Body of pancreas (tissue), 4 donors: ENCODE measurements around the gene SLC6A16. TPM values are rescaled to one million over a fixed set of nuclear protein-coding genes. Genes with fewer than 3 reads are reported as not detected.

ENCODE experiments used
- ATAC-seq: fragments of 150-250 bp; one replicate; pipeline ENCODE4 v1.9.1; 2016
- DNase-seq, 4 donors: peaks; one replicate each; pipeline ENCODE4 v3.0.0-alpha.2; 2019
- H3K27ac ChIP-seq, 4 donors: fragments of 200-600 bp; sonication (generic); 1 replicate in 3 of 4; 2 replicates in 1 of 4; pipeline versions ENCODE4 v1.5.1 to v1.6.1; 2016 to 2019; ENCODE audit warnings: mild to moderate bottlenecking in 1 of 4, mixed read lengths in 1 of 4, moderate library complexity in 1 of 4
- H3K27me3 ChIP-seq, 2 donors: fragments of 200-600 bp; sonication (generic); one replicate each; pipeline ENCODE4 v1.6.0; 2016; ENCODE audit warnings: mild to moderate bottlenecking in 1 of 2
- H3K36me3 ChIP-seq, 2 donors: fragments of 200-600 bp; sonication (generic); replicated peaks in 1 of 2; 2 replicates each; pipeline ENCODE4 v1.5.1; 2016; ENCODE audit warnings: low read depth in 2 of 2; ENCODE audit not compliant: insufficient read depth in 1 of 2
- H3K4me1 ChIP-seq: fragments of 200-600 bp; sonication (generic); one replicate; pipeline ENCODE4 v1.6.0; 2016
- H3K4me3 ChIP-seq, 2 donors: fragments of 200-600 bp; sonication (generic); 1 replicate in 1 of 2; 2 replicates in 1 of 2; pipeline ENCODE4 v1.5.1; 2016 to 2019
- H3K9me3 ChIP-seq, 3 donors: fragments of 200-600 bp; sonication (generic); 1 replicate in 2 of 3; 2 replicates in 1 of 3; pipeline ENCODE4 v1.5.1; 2016
- POLR2A ChIP-seq, 3 donors: fragments of 450-650 bp; IDR thresholded peaks; one replicate each; pipeline ENCODE4 v1.6.1; 2016; ENCODE audit warnings: antibody characterized with exemption in 3 of 3, mild to moderate bottlenecking in 2 of 3
- WGBS, 2 donors: methylation state at CpG; one replicate each; pipeline ENCODE4 v1.1.5; 2017; 5-methylcytosine and 5-hydroxymethylcytosine counted together
- intact Hi-C: fragments of 100-400 bp; cut with DNase I; formaldehyde crosslinking; loops from one replicate; pipeline ENCODE4 v1.15.1; 2023
- total RNA-seq, 2 donors: library from RNA; depleted of rRNA; stranded (reverse); fragments of >200 nt; gene quantifications; one replicate each; pipeline ENCODE4 v1.1.0, GENCODE V29; 2016
- TF ChIP-seq, protein P1 (sequence below), 7 experiments: fragments of 450-650 bp in 4 of 7; fragments of 200-600 bp in 3 of 7; sonication (generic) in 3 of 7; IDR thresholded peaks; one replicate each; pipeline ENCODE4 v1.5.1; 2016 to 2019; ENCODE audit warnings: antibody characterized with exemption in 7 of 7

The SLC6A16 gene
- total RNA-seq, 2 donors from 2014 or later: 0.99 to 1.6 TPM

DNA sequence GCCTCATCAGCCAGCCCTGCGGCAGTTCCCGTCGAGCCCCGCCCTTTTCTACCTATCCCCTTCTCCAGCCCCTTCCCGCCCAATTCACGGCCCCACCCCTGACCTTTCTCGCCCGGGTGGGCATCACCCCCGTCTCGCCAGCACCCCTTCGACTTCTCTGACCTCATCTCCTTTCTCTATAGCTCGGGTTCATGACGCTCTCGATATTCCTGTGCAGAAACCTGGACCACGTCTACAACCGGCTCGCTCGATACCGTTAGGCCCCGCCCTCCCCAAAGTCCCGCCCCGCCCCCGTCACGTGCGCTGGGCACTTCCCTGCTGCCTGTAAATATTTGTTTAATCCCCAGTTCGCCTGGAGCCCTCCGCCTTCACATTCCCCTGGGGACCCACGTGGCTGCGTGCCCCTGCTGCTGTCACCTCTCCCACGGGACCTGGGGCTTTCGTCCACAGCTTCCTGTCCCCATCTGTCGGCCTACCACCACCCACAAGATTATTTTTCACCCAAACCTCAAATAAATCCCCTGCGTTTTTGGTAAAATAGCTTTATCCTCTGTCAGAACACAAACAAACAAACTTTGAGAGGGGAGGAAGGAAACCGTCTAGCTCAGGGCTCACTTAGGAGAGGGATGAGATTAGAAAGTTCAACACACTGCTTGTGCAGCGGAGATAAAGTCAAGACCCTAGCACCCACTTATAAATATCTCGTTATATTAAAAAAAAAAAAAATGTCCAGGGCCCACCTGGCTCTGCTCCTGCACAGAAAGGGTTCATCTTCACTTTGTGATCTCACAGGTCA, 15.3 kb upstream of the SLC6A16 start:
- peaks cover 0 to 4% of the 10 kb centered on the region in 2 donors for H3K36me3 ChIP-seq
- peak overlapping the region; percentile 88 to 98 (median 96) for H3K27ac ChIP-seq
- no peaks in the 10 kb centered on the region for H3K27me3 ChIP-seq
- peaks cover 30% of the 10 kb centered on the region for H3K4me1 ChIP-seq
- no peak for TF ChIP-seq POLR2A (IDR thresholded peaks at IDR 0.05)
- TF ChIP-seq, protein P1, sequence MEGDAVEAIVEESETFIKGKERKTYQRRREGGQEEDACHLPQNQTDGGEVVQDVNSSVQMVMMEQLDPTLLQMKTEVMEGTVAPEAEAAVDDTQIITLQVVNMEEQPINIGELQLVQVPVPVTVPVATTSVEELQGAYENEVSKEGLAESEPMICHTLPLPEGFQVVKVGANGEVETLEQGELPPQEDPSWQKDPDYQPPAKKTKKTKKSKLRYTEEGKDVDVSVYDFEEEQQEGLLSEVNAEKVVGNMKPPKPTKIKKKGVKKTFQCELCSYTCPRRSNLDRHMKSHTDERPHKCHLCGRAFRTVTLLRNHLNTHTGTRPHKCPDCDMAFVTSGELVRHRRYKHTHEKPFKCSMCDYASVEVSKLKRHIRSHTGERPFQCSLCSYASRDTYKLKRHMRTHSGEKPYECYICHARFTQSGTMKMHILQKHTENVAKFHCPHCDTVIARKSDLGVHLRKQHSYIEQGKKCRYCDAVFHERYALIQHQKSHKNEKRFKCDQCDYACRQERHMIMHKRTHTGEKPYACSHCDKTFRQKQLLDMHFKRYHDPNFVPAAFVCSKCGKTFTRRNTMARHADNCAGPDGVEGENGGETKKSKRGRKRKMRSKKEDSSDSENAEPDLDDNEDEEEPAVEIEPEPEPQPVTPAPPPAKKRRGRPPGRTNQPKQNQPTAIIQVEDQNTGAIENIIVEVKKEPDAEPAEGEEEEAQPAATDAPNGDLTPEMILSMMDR (IDR thresholded peaks at IDR 0.05): no peak
- H3K9me3 ChIP-seq: no peaks in the 10 kb centered on the region
- ATAC-seq: peak; percentile 67
- 6 to 14% methylated on average over 36 of the region's 36 CpGs for WGBS, 2 donors
- intact Hi-C loops: no loop called here
- DNase-seq: peak; percentile 90 to 94 (median 92)
- no peak overlapping the region for H3K4me3 ChIP-seq

DNA sequence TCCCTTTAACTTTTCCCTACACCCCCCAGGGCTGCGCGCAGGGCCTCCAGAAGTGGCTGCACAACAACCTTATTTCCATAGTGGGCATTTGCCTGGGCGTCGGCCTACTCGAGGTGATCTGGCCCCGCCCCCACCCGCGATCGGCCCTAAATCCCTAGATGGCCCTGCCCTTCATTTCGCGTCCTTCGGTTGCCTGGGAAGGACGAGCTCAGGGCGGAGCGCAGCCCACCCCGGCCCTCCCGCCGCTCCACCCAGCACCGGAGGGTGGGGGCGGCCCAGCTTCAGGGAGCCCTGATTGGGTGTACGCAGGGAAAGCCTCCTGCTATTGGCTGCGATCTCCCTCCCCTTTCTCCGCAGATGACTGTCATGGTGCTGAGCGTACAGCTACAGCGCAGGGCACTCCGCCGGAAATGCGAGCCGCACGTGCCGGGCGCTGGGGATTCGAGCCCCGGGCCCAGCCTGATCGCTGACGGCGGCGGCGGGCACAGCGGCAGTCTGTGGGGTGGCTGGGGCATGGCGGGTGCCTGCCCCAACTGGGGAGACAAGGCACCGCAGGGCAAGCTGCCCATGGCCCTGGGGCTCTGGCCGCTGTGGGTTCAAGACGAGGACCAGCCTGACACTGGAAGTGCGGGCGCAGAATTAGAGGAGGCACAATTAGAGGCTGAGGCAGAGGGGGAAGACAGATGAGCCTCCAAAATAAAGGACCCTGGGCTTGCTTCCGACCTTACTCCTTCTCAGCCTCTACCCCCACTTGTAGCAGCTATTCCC, 14.5 kb upstream of the SLC6A16 start:
- Histone ChIP-seq H3K4me3 (no peak overlapping the region), H3K4me1 (peaks cover 30% of the 10 kb centered on the region), H3K36me3 (peaks cover 0 to under 1% of the 10 kb centered on the region in 2 donors), H3K27ac (peak overlapping the region; percentile 88 to 98 (median 96)), H3K27me3 (no peaks in the 10 kb centered on the region), H3K9me3 (no peaks in the 10 kb centered on the region)
- intact Hi-C loops: no loop called here
- DNase-seq (peak; percentile 91 to 96 (median 94)), ATAC-seq (peak; percentile 87)
- peak; percentile 59 to 76 (median 74) for TF ChIP-seq POLR2A (IDR thresholded peaks at IDR 0.05)
- TF ChIP-seq, protein P1 (IDR thresholded peaks at IDR 0.05): no peak
- WGBS, 2 donors: 10 to 12% methylated on average over 3 to 45 of the region's 47 CpGs

DNA sequence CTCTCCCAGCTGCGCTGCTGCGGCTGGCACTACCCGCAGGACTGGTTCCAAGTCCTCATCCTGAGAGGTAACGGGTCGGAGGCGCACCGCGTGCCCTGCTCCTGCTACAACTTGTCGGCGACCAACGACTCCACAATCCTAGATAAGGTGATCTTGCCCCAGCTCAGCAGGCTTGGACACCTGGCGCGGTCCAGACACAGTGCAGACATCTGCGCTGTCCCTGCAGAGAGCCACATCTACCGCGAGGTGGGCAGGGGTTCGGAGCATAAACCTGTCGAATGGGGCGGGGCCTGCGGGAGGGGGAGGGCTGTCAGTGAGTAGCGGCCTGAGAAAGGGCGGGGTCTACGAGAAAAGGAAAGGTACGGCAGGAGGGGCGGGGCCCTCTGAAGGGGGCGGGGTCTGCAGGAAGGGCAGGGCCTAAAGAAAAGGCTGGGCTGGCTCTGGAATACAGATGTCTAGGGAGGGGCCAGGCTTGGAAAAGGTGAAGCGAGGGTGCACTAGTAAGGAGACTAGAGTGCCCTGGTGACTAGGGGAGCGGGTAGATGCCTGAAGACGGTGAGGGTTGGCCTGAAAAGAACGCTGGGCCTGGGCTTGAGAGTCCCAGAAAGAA, 13.8 kb upstream of the SLC6A16 start:
- Histone ChIP-seq H3K27me3 (no peaks in the 10 kb centered on the region), H3K36me3 (no peaks in the 10 kb centered on the region), H3K27ac (peak overlapping the region; percentile 88 to 98 (median 96)), H3K9me3 (no peaks in the 10 kb centered on the region), H3K4me1 (peaks cover 30% of the 10 kb centered on the region), H3K4me3 (no peak overlapping the region)
- WGBS, 2 donors: 3 to 11% methylated on average over 27 to 30 of the region's 30 CpGs
- ATAC-seq: peak; percentile 80
- intact Hi-C loops: no loop called here
- peak; percentile 97 to 99 (median 97) for DNase-seq
- TF ChIP-seq, protein P1 (IDR thresholded peaks at IDR 0.05): peak in 2 of 7 experiments; percentile 18 to 21
- peak in 1 of 3 donors; percentile 46 for TF ChIP-seq POLR2A (IDR thresholded peaks at IDR 0.05)

DNA sequence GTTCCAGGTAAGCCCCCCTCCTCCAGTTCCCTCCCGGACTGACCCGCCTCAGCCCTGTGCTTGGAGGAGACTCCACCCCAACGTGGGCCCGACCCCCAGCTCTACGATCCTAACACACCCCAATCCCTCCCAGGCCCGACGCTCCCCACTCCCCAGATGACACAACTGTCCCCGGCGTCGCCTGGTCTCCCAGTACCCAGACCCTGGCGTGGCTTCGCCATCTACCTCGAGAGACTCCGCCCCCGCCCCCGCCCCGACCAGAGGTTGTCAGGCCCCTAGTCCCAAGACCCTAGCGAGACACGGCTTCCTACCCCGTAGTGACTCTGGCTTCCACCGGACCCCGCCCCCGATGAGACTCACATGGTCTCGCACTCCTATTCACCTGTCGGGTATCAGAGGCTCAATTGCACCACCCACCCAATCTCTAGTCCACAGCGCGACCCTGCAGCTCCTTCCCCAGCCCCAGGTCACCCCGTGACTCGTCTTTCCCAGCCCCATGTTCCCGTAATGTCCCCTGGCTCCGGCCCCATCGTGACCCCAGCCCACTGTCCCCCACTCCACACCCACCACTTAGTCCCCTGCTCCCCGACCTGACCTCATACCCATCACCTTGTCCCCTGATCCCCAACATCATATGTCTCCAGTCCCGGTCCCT, 13.2 kb upstream of the SLC6A16 start:
- DNase-seq: peak in 1 of 4 donors; percentile 31
- 52 to 67% methylated on average over 34 of the region's 34 CpGs for WGBS, 2 donors
- Histone ChIP-seq H3K4me1 (peaks cover 30% of the 10 kb centered on the region), H3K36me3 (no peaks in the 10 kb centered on the region), H3K9me3 (no peaks in the 10 kb centered on the region), H3K27me3 (no peaks in the 10 kb centered on the region), H3K4me3 (no peak overlapping the region), H3K27ac (peak overlapping the region; percentile 88 to 98 (median 96))
- no peak for TF ChIP-seq POLR2A (IDR thresholded peaks at IDR 0.05)
- TF ChIP-seq, protein P1 (IDR thresholded peaks at IDR 0.05): no peak
- intact Hi-C loops: no loop called here
- no peak for ATAC-seq
